ENCODE data around the gene ITGA6. TPM values are rescaled to one million over a fixed set of nuclear protein-coding genes. Genes with fewer than 3 reads are reported as not detected.

The ITGA6 gene
- total RNA-seq, 1 experiment from 2014 or later, result 78.3 TPM

- Histone ChIP-seq H3K56ac (ENCODE audit: insufficient read length, low read depth, low read length) (no peak overlapping the region), H3K79me1 (ENCODE audit: insufficient read depth, low read depth, low read length, poor library complexity, severe bottlenecking) (no peaks in the 10 kb centered on the region), H3K23me2 (ENCODE audit: insufficient read length, low read depth, low read length, poor library complexity, severe bottlenecking) (no peaks in the 10 kb centered on the region), H3K4me2 (ENCODE audit: insufficient read depth, insufficient read length, low read length) (no peak overlapping the region), H4K5ac (ENCODE audit: insufficient read length, low read depth, low read length) (no peak overlapping the region), H3K23ac (ENCODE audit: insufficient read length, low read depth, low read length) (no peak overlapping the region), H3K79me2 (ENCODE audit: insufficient read depth, low read length) (no peaks in the 10 kb centered on the region; the same call in 1 of the 2 replicates), H2BK20ac (ENCODE audit: low read depth, low read length, poor library complexity, severe bottlenecking) (no peak overlapping the region), H3K4me1 (ENCODE audit: insufficient read depth, low read length) (no peaks in the 10 kb centered on the region), H2AFZ (ENCODE audit: low read length) (no peak overlapping the region), H4K8ac (replicated peaks; ENCODE audit: insufficient read length, low read depth, low read length) (no peak overlapping the region), H2BK120ac (ENCODE audit: low read depth, low read length, poor library complexity, severe bottlenecking) (no peak overlapping the region), H3K27me3 (ENCODE audit: insufficient read depth, low read length) (no peaks in the 10 kb centered on the region), H3K9ac (ENCODE audit: extremely low read depth, insufficient read length, low read length) (no peak overlapping the region), H3K27ac (ENCODE audit: insufficient read length, low read depth, low read length) (no peak overlapping the region), H3T11ph (ENCODE audit: low read length) (no peak overlapping the region), H3K14ac (ENCODE audit: insufficient read depth, low read length) (no peak overlapping the region), H4K91ac (ENCODE audit: insufficient read length, low read depth, low read length) (no peak overlapping the region), H3K18ac (ENCODE audit: insufficient read length, low read depth, low read length) (no peak overlapping the region), H2BK15ac (ENCODE audit: low read depth, low read length) (no peak overlapping the region), H3K4ac (ENCODE audit: low read depth, low read length) (no peak overlapping the region), H3K9me3 (ENCODE audit: control insufficient read depth, low read depth, low read length) (no peaks in the 10 kb centered on the region), H2AK5ac (ENCODE audit: insufficient read length, low read length) (no peak overlapping the region), H4K20me1 (ENCODE audit: control insufficient read depth, insufficient read depth, insufficient read length) (no peaks in the 10 kb centered on the region), H2BK5ac (ENCODE audit: insufficient read length, low read length) (no peak overlapping the region), H2BK12ac (ENCODE audit: insufficient read length, low read depth, low read length) (no peak overlapping the region)
- no CpG with 5 or more reads among the region's 6 CpGs for WGBS (ENCODE audit: extremely low coverage, insufficient read length, low lambda C conversion rate)
- Mint-ChIP-seq H3K4me3 (no peak overlapping the region), H3K27me3 (ENCODE audit: low read depth) (no peaks in the 10 kb centered on the region; the same call in 1 of the 2 replicates), H3K4me1 (peaks cover 10 to 15% of the 10 kb centered on the region in 2 experiments), H3K9me3 (no peaks in the 10 kb centered on the region; a peak in 1 of 5 replicates), H3K36me3 (ENCODE audit: insufficient read depth in 1 of 3, low read depth in 3 of 3) (no peaks in the 10 kb centered on the region; a peak in 3 of 7 replicates), H3K27ac (no peak overlapping the region)
- DNase-seq, result no peak
- no peak for TF ChIP-seq CTCF (conservative IDR thresholded peaks at IDR 0.05)
These were observed 30.1 kb upstream of the ITGA6 start for GRCh38 chr2:172397148-172397834.

All from H9 (cell line).